Caco-2 (cell line): Measurements from ENCODE around the gene IL5. TPM values are rescaled to one million over a fixed set of nuclear protein-coding genes. Genes with fewer than 3 reads are reported as not detected.
"Not testable (repeated sequence)": the region's sequence is repeated elsewhere in the genome, so short reads cannot be mapped to it uniquely, and the experiment has no call there.

Experiments used
- BruUV-seq: library from RNA; stranded (reverse); fragments of 400-500 nt; replicated peaks from 2 replicates; lab custom pipeline; 2021; lab: Mats Ljungman, UMichigan
- CTCF ChIA-PET: fragments of 300-600 bp; sonication (Branson Sonifier 250); formaldehyde crosslinking; loops from one replicate; lab custom pipeline; 2022; ENCODE audit warnings: antibody characterized with exemption; lab: Charles Lee
- POLR2A ChIA-PET: fragments of 300-600 bp; sonication (Branson Sonifier 250); formaldehyde crosslinking; loops from one replicate; lab custom pipeline; 2022; ENCODE audit warnings: antibody characterized with exemption; lab: Charles Lee
- DNase-seq, 2 experiments: peaks; one replicate each; pipeline versions ENCODE4 v3.0.0 to v3.0.0-alpha.2; 2020 to 2022
- H3K27me3 ChIP-seq: replicated peaks from 2 replicates; pipeline ENCODE4 v1.6.0; 2011; ENCODE audit warnings: low read length; ENCODE audit not compliant: control insufficient read depth, insufficient read depth
- H3K36me3 ChIP-seq: 2 replicates; pipeline ENCODE4 v1.5.1; 2011; ENCODE audit warnings: low read length; ENCODE audit not compliant: control insufficient read depth, insufficient read depth
- H3K4me1 ChIP-seq: fragments of 250-450 bp; sonication (Bioruptor Pico); 2 replicates; pipeline ENCODE4 v1.5.1; 2020; ENCODE audit warnings: mild to moderate bottlenecking
- H3K4me3 ChIP-seq: 2 replicates; pipeline ENCODE4 v1.5.1; 2011; ENCODE audit warnings: low read depth, mild to moderate bottlenecking, control low read depth, low read length
- H3K9me3 ChIP-seq: fragments of 250-450 bp; sonication (Bioruptor Pico); 2 replicates; pipeline ENCODE4 v1.5.1; 2020; ENCODE audit warnings: mild to moderate bottlenecking, moderate library complexity
- H3K27ac Mint-ChIP-seq: one replicate; pipeline ENCODE4 v1.8.0; 2022; ENCODE audit warnings: mixed read lengths; ENCODE audit not compliant: unreplicated experiment
- H3K27me3 Mint-ChIP-seq: one replicate; pipeline ENCODE4 v1.8.0; 2022; ENCODE audit warnings: mixed read lengths; ENCODE audit not compliant: insufficient read depth, unreplicated experiment
- H3K36me3 Mint-ChIP-seq: one replicate; pipeline ENCODE4 v1.8.0; 2022; ENCODE audit warnings: mild to moderate bottlenecking, mixed read lengths; ENCODE audit not compliant: insufficient read depth, unreplicated experiment
- H3K4me1 Mint-ChIP-seq: one replicate; pipeline ENCODE4 v1.8.0; 2022; ENCODE audit warnings: low read depth, mixed read lengths; ENCODE audit not compliant: unreplicated experiment
- H3K4me3 Mint-ChIP-seq: one replicate; pipeline ENCODE4 v1.8.0; 2022; ENCODE audit warnings: mild to moderate bottlenecking, moderate library complexity, mixed read lengths; ENCODE audit not compliant: unreplicated experiment
- H3K9me3 Mint-ChIP-seq: one replicate; pipeline ENCODE4 v1.8.0; 2022; ENCODE audit warnings: mixed read lengths; ENCODE audit not compliant: unreplicated experiment
- CTCF ChIP-seq, 2 experiments: fragments of 200-600 bp in 1 of 2; IDR thresholded peaks; 1 replicate in 1 of 2; 2 replicates in 1 of 2; pipeline versions ENCODE4 v1.5.1 to v1.8.0; 2011 to 2022; ENCODE audit warnings: antibody characterized with exemption in 1 of 2, control low read depth in 1 of 2, inconsistent platforms in 1 of 2, low read depth in 1 of 2, low read length in 1 of 2, mild to moderate bottlenecking in 1 of 2, moderate library complexity in 1 of 2; ENCODE audit not compliant: insufficient read depth in 1 of 2, severe bottlenecking in 1 of 2, unreplicated experiment in 1 of 2
- intact Hi-C: fragments of 100-400 bp; cut with micrococcal nuclease; formaldehyde crosslinking; loops from one replicate; pipeline ENCODE4 v1.10.0; 2022; ENCODE audit not compliant: unreplicated experiment
- total RNA-seq: library from RNA; stranded (reverse); gene quantifications from 2 replicates; pipeline ENCODE4 v1.2.3, GENCODE V29; 2022

Gene IL5
- total RNA-seq, 1 experiment from 2014 or later = not detected

- BruUV-seq = no TSS peak
- Histone ChIP-seq H3K36me3 (no peaks in the 10 kb centered on the region), H3K27me3 (no peaks in the 10 kb centered on the region), H3K9me3 (no peaks in the 10 kb centered on the region), H3K4me1 (no peaks in the 10 kb centered on the region), H3K4me3 (peak overlapping the region; percentile 19; the same call in 1 of the 2 replicates)
- H3K36me3 Mint-ChIP-seq = no peaks in the 10 kb centered on the region
- H3K4me3 Mint-ChIP-seq = peak overlapping the region; percentile 15
- intact Hi-C loops = loop anchor here (1.0 to 10.0 kb wide), 5 partner anchors 30 to 294 kb away; partner anchors contain the start of genes IL4 and RAD50
- H3K4me1 Mint-ChIP-seq = peaks cover under 1% of the 10 kb centered on the region
- H3K9me3 Mint-ChIP-seq = peaks cover 12% of the 10 kb centered on the region
- no peak overlapping the region for H3K27ac Mint-ChIP-seq
- DNase-seq = peak; percentile 63 to 84
- CTCF ChIA-PET = interaction anchor here (0.6 to 2.0 kb wide), 15 partner anchors 13 to 294 kb away, joined by 3 to 14 read pairs (median 4); partner anchors contain the start of genes KIF3A and RAD50
- H3K27me3 Mint-ChIP-seq = peaks cover 1% of the 10 kb centered on the region
- POLR2A ChIA-PET = interaction anchor here (1.9 kb wide), 1 partner anchor 30 kb away, joined by 5 read pairs; the partner anchor contains the start of gene RAD50
- TF ChIP-seq CTCF (IDR thresholded peaks at IDR 0.05; ENCODE audit: insufficient read depth in 1 of 2, low read depth in 1 of 2, low read length in 1 of 2, severe bottlenecking in 1 of 2, unreplicated experiment in 1 of 2) = peak; percentile 84 to 94
Measured at GRCh38 chr5:132526290-132526973, 16.9 kb downstream of the IL5 start.

GRCh38 chr5:132525299-132525724 is 18.0 kb downstream of the IL5 start:
- DNase-seq = no peak
- Mint-ChIP-seq H3K4me3 (no peak overlapping the region), H3K27me3 (no peaks in the 10 kb centered on the region), H3K36me3 (no peaks in the 10 kb centered on the region), H3K27ac (no peak overlapping the region), H3K9me3 (peaks cover 24% of the 10 kb centered on the region), H3K4me1 (no peaks in the 10 kb centered on the region)
- no peaks in the 10 kb centered on the region for H3K27me3 ChIP-seq
- no peak overlapping the region for H3K4me3 ChIP-seq
- POLR2A ChIA-PET = no interaction called here
- BruUV-seq = no TSS peak
- no peaks in the 10 kb centered on the region for H3K4me1 ChIP-seq
- TF ChIP-seq CTCF (IDR thresholded peaks at IDR 0.05; ENCODE audit: insufficient read depth in 1 of 2, low read depth in 1 of 2, low read length in 1 of 2, severe bottlenecking in 1 of 2, unreplicated experiment in 1 of 2) = no peak
- H3K9me3 ChIP-seq = peaks cover 4% of the 10 kb centered on the region; the same call in 1 of the 2 replicates
- intact Hi-C loops = loop anchor here (5.0 to 10.0 kb wide), 2 partner anchors 67 to 149 kb away; partner anchors contain the start of gene IL4
- CTCF ChIA-PET = interaction anchor here (1.4 kb wide), 1 partner anchor 14 kb away, joined by 4 read pairs; no protein-coding TSS in a partner anchor
- H3K36me3 ChIP-seq = no peaks in the 10 kb centered on the region

GRCh38 chr5:132524877-132525276 is 18.4 kb downstream of the IL5 start:
- H3K4me3 ChIP-seq, H3K27me3 Mint-ChIP-seq, H3K36me3 Mint-ChIP-seq, POLR2A ChIA-PET, H3K27ac Mint-ChIP-seq, H3K9me3 ChIP-seq, H3K4me1 ChIP-seq, H3K4me1 Mint-ChIP-seq, CTCF ChIA-PET, H3K36me3 ChIP-seq, DNase-seq, H3K27me3 ChIP-seq, BruUV-seq, H3K4me3 Mint-ChIP-seq: not testable (repeated sequence)
- peaks cover 26% of the 10 kb centered on the region for H3K9me3 Mint-ChIP-seq
- intact Hi-C loops = loop anchor here (5.0 to 10.0 kb wide), 2 partner anchors 67 to 150 kb away; partner anchors contain the start of gene IL4

- H3K27me3 Mint-ChIP-seq, H3K27ac Mint-ChIP-seq, BruUV-seq, H3K27me3 ChIP-seq, H3K4me3 Mint-ChIP-seq, POLR2A ChIA-PET, H3K4me1 Mint-ChIP-seq, DNase-seq, H3K4me3 ChIP-seq, H3K36me3 Mint-ChIP-seq, H3K36me3 ChIP-seq, H3K4me1 ChIP-seq, CTCF ChIA-PET, H3K9me3 ChIP-seq: not testable (repeated sequence)
- intact Hi-C loops = loop anchor here (10.0 kb wide), 1 partner anchor 153 kb away; the partner anchor contains the start of gene IL4
- peaks cover 26% of the 10 kb centered on the region for H3K9me3 Mint-ChIP-seq
Measured at GRCh38 chr5:132522067-132522466, 21.3 kb downstream of the IL5 start.

GRCh38 chr5:132513618-132514336 is 29.5 kb downstream of the IL5 start:
- H3K9me3 ChIP-seq, CTCF ChIA-PET, H3K36me3 Mint-ChIP-seq, H3K9me3 Mint-ChIP-seq, intact Hi-C loops, H3K4me1 ChIP-seq, H3K27me3 Mint-ChIP-seq, H3K4me1 Mint-ChIP-seq, H3K36me3 ChIP-seq, POLR2A ChIA-PET, H3K27me3 ChIP-seq: not testable (repeated sequence)
- BruUV-seq = TSS peak; percentile 79
- Mint-ChIP-seq H3K27ac (peak overlapping the region; percentile 95), H3K4me3 (peak overlapping the region; percentile 90)
- peak overlapping the region; percentile 46 for H3K4me3 ChIP-seq
- peak; percentile 66 to 74 for DNase-seq
